HepG2 (cell line): ENCODE results near the gene AGAP1. TPM values are rescaled to one million over a fixed set of nuclear protein-coding genes. Genes with fewer than 3 reads are reported as not detected.

Source experiments
- ATAC-seq: fragments of 200-7000 bp; cut with Tn5 transposase; 3 replicates; pipeline ENCODE4 v1.9.1; 2020; ENCODE audit warnings: mild to moderate bottlenecking, moderate library complexity
- BruUV-seq: library from RNA; stranded (reverse); fragments of 400-500 nt; replicated peaks from 2 replicates; lab custom pipeline; 2021; lab: Mats Ljungman, UMichigan
- CTCF ChIA-PET: fragments of 300-600 bp; formaldehyde crosslinking; extraction: SDS; loops from one replicate; lab custom pipeline; 2021; ENCODE audit warnings: low total read pairs, inconsistent platforms, low intra/inter-chr PET ratio; lab: Yijun Ruan, JAX
- POLR2A ChIA-PET: fragments of 350-600 bp; sonication (Branson Sonifier 250); formaldehyde crosslinking; loops from one replicate; lab custom pipeline; 2020; ENCODE audit warnings: antibody characterized with exemption, inconsistent platforms; lab: Yijun Ruan, JAX
- DNase-seq: peaks from one replicate; pipeline ENCODE4 v3.0.0-alpha.2; 2015; ENCODE audit warnings: low spot score
- FAIRE-seq: peaks from 3 replicates; lab custom pipeline; 2011; peaks lifted over from hg19 to GRCh38; lab: Jason Lieb, UNC
- H2AFZ ChIP-seq: one replicate; pipeline ENCODE4 v1.6.1; 2011; ENCODE audit warnings: low read length, inconsistent platforms
- H3K27ac ChIP-seq: fragments of 300-600 bp; 3 replicates; pipeline ENCODE4 v1.8.0; 2011; ENCODE audit warnings: mixed run types, mild to moderate bottlenecking, mixed read lengths, low read length, inconsistent platforms; ENCODE audit not compliant: insufficient read depth; ENCODE audit errors: extremely low read length
- H3K27me3 ChIP-seq, 2 experiments: fragments of 200-600 bp in 1 of 2; 2 replicates in 1 of 2; 3 replicates in 1 of 2; pipeline versions ENCODE4 v1.6.0 to v1.8.0; 2011; ENCODE audit warnings: low read length in 2 of 2, mild to moderate bottlenecking in 2 of 2, moderate library complexity in 2 of 2, inconsistent platforms in 1 of 2; ENCODE audit not compliant: insufficient read depth in 2 of 2, control insufficient read depth in 1 of 2
- H3K36me3 ChIP-seq, 2 experiments: fragments of 200-600 bp in 1 of 2; replicated peaks in 1 of 2; 2 replicates in 1 of 2; 3 replicates in 1 of 2; pipeline versions ENCODE4 v1.5.1 to v1.8.0; 2011; ENCODE audit warnings: low read length in 2 of 2, inconsistent platforms in 1 of 2; ENCODE audit not compliant: insufficient read depth in 2 of 2, control insufficient read depth in 1 of 2
- H3K4me1 ChIP-seq: 2 replicates; pipeline ENCODE4 v1.5.1; 2012; ENCODE audit warnings: low read length, inconsistent platforms; ENCODE audit not compliant: insufficient read depth
- H3K4me2 ChIP-seq: 2 replicates; pipeline ENCODE4 v1.6.0; 2011; ENCODE audit warnings: low read depth, low read length, inconsistent platforms
- H3K4me3 ChIP-seq, 3 experiments: fragments of 200-600 bp in 1 of 3; sonication (generic), shearing (Covaris generic) in 1 of 3; replicated peaks in 1 of 3; 2 replicates each; pipeline ENCODE4 v1.5.1; 2011 to 2016; ENCODE audit warnings: low read length in 3 of 3, inconsistent platforms in 2 of 3, low read depth in 2 of 3, mild to moderate bottlenecking in 2 of 3, control low read depth in 1 of 3, mixed read lengths in 1 of 3; ENCODE audit not compliant: insufficient read depth in 1 of 3
- H3K79me2 ChIP-seq: one replicate; pipeline ENCODE4 v1.6.1; 2011; ENCODE audit warnings: low read length, inconsistent platforms; ENCODE audit not compliant: insufficient read depth
- H3K9ac ChIP-seq: 2 replicates; pipeline ENCODE4 v1.6.0; 2011; ENCODE audit warnings: mild to moderate bottlenecking, low read depth, low read length, inconsistent platforms; ENCODE audit not compliant: insufficient read depth
- H3K9me3 ChIP-seq: 2 replicates; pipeline ENCODE4 v1.5.1; 2012; ENCODE audit warnings: mild to moderate bottlenecking, low read length
- H4K20me1 ChIP-seq: 2 replicates; pipeline ENCODE4 v1.6.0; 2011; ENCODE audit warnings: inconsistent platforms, mild to moderate bottlenecking, low read length, moderate library complexity; ENCODE audit not compliant: insufficient read depth
- BORCS8-MEF2B ChIP-seq: sonication (generic); formaldehyde crosslinking; IDR thresholded peaks from 2 replicates; pipeline ENCODE4 v1.8.0; 2022; ENCODE audit warnings: mild to moderate bottlenecking, missing genetic modification reagents
- HIVEP1 ChIP-seq: sonication (generic); formaldehyde crosslinking; IDR thresholded peaks from 2 replicates; pipeline ENCODE4 v1.4.0; 2020; ENCODE audit warnings: mild to moderate bottlenecking, missing genetic modification reagents
- MAF1 ChIP-seq: sonication (generic); formaldehyde crosslinking; IDR thresholded peaks from 2 replicates; pipeline ENCODE4 v1.5.0; 2020; ENCODE audit warnings: missing genetic modification reagents, borderline replicate concordance
- PTBP1 ChIP-seq: fragments of 200-400 bp; formaldehyde crosslinking; IDR thresholded peaks from 2 replicates; pipeline ENCODE4 v1.6.1; 2018; ENCODE audit warnings: low read length, low read depth; ENCODE audit not compliant: poor library complexity, severe bottlenecking
- RARA ChIP-seq: IDR thresholded peaks from 2 replicates; pipeline ENCODE4 v1.6.1; 2016; ENCODE audit warnings: missing genetic modification reagents, missing compliant biosample characterization
- SP1 ChIP-seq, 2 experiments: fragments of 450-650 bp in 1 of 2; sonication (generic) in 1 of 2; formaldehyde crosslinking in 1 of 2; IDR thresholded peaks; 2 replicates each; pipeline versions ENCODE4 v1.4.0 to v1.6.1; 2016 to 2020; ENCODE audit warnings: missing genetic modification reagents in 1 of 2
- ZBTB40 ChIP-seq, 2 experiments: fragments of 450-650 bp in 1 of 2; sonication (generic) in 1 of 2; formaldehyde crosslinking in 1 of 2; IDR thresholded peaks; 2 replicates each; pipeline versions ENCODE4 v1.6.1 to v1.8.0; 2016 to 2022; ENCODE audit warnings: antibody characterized with exemption in 1 of 2, mild to moderate bottlenecking in 1 of 2, missing genetic modification reagents in 1 of 2
- ZFY ChIP-seq: sonication (generic); formaldehyde crosslinking; IDR thresholded peaks from 2 replicates; pipeline ENCODE4 v1.4.0; 2020; ENCODE audit warnings: missing genetic modification reagents
- ZHX1 ChIP-seq: sonication (generic); formaldehyde crosslinking; IDR thresholded peaks from 2 replicates; pipeline ENCODE4 v1.8.1; 2022; ENCODE audit warnings: low read depth, mild to moderate bottlenecking, missing genetic modification reagents
- ZNF101 ChIP-seq: sonication (generic); formaldehyde crosslinking; IDR thresholded peaks from 2 replicates; pipeline ENCODE4 v1.4.0; 2020; ENCODE audit warnings: mild to moderate bottlenecking, low read depth, missing genetic modification reagents, borderline replicate concordance
- ZNF557 ChIP-seq: sonication (generic); formaldehyde crosslinking; IDR thresholded peaks from 2 replicates; pipeline ENCODE4 v1.4.0; 2020; ENCODE audit warnings: missing genetic modification reagents
- ZNF75D ChIP-seq: sonication (generic); formaldehyde crosslinking; IDR thresholded peaks from 2 replicates; pipeline ENCODE4 v1.8.1; 2023; ENCODE audit warnings: missing genetic modification reagents, mild to moderate bottlenecking, borderline replicate concordance
- WGBS: methylation state at CpG from one replicate; pipeline ENCODE4 v1.1.6; 2017; ENCODE audit warnings: low lambda C conversion rate; 5-methylcytosine and 5-hydroxymethylcytosine counted together
- in situ Hi-C: cut with HindIII; loops from 2 replicates; pipeline ENCODE4 v1.10.0; 2017; ENCODE audit warnings: low pct_unique_long_range_greater_than_20kb; ENCODE audit not compliant: extremely low pct_ligation_motif_present
- intact Hi-C: fragments of 100-400 bp; cut with micrococcal nuclease; formaldehyde crosslinking; loops from one replicate; pipeline ENCODE4 v1.10.0; 2022; ENCODE audit not compliant: unreplicated experiment
- polyA plus RNA-seq, 8 experiments: library from polyadenylated mRNA; depleted of rRNA in 3 of 8; stranded (reverse) in 7 of 8; unstranded in 1 of 8; fragments of >200 nt; fragmentation: Illumina TruSeq in 4 of 8; extraction: Trizol in 4 of 8; gene quantifications; 2 replicates each; pipeline versions ENCODE4 v1.2.1 to v1.2.3, GENCODE V29; 2011 to 2016; ENCODE audit warnings: low read depth in 4 of 8, missing spikeins in 1 of 8, mixed read lengths in 1 of 8; ENCODE audit not compliant: insufficient read depth in 1 of 8
- total RNA-seq, 5 experiments: library from RNA; depleted of rRNA; stranded (reverse); fragments of >200 nt; fragmentation: Illumina TruSeq; extraction: Trizol; gene quantifications; 2 replicates each; pipeline ENCODE4 v1.2.3, GENCODE V29; 2016; ENCODE audit warnings: low read depth in 1 of 5

The AGAP1 gene
- total and polyA plus RNA-seq, 2 of the 13 experiments (the other 11 are each of a cell fraction or from before 2014, with no cell fraction given): 21.2 to 32.7 TPM

DNA sequence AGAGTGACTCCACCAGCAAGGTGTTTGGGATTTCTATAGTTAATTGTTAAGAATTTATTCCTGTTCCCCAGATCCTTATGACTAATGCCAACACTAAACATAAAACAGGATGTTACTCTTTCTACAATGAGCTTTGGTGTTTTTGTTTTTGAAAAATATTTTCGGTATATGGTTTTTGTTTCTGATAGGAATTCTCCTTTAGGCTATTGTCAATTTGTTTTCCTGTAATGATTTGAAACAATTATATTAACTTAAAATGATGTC, 182.6 kb downstream of the AGAP1 start:
- Histone ChIP-seq H3K4me2 (no peak overlapping the region), H3K79me2 (peaks cover 82% of the 10 kb centered on the region), H3K9ac (no peak overlapping the region), H3K27me3 (no peaks in the 10 kb centered on the region), H3K4me3 (no peak overlapping the region), H2AFZ (no peak overlapping the region), H3K4me1 (peaks cover 41% of the 10 kb centered on the region), H4K20me1 (peaks cover 46% of the 10 kb centered on the region), H3K27ac (no peak overlapping the region), H3K9me3 (no peaks in the 10 kb centered on the region), H3K36me3 (no peaks in the 10 kb centered on the region)
- DNase-seq (no peak), FAIRE-seq (no peak), ATAC-seq (no peak)
- in situ Hi-C loops (no loop called here), intact Hi-C loops (loop anchor here (10.0 kb wide), 1 partner anchor 68 kb away; no protein-coding TSS in a partner anchor)
- 94% methylated on average over 1 of the region's 1 CpG for WGBS
- CTCF ChIA-PET: no interaction called here
- no peak for TF ChIP-seq ZNF101
- TF ChIP-seq SP1 (IDR thresholded peaks at IDR 0.05): no peak
- TF ChIP-seq SP1 (CRISPR knock-in tag; IDR thresholded peaks at IDR 0.05): no peak
- TF ChIP-seq RARA (CRISPR knock-in tag): no peak
- no peak for TF ChIP-seq HIVEP1 (CRISPR knock-in tag)
- no peak for TF ChIP-seq MAF1
- TF ChIP-seq ZFY: no peak
- no peak for TF ChIP-seq ZNF557 (CRISPR knock-in tag)
- TF ChIP-seq BORCS8-MEF2B: no peak
- no peak for TF ChIP-seq ZHX1 (CRISPR knock-in tag)
- TF ChIP-seq PTBP1: no peak
- no peak for TF ChIP-seq ZNF75D
- no peak for TF ChIP-seq ZBTB40 (IDR thresholded peaks at IDR 0.05)
- TF ChIP-seq ZBTB40 (CRISPR knock-in tag; IDR thresholded peaks at IDR 0.05): no peak
- BruUV-seq: no TSS peak
- POLR2A ChIA-PET: no interaction called here
